Measurements from ENCODE around the gene KCNMB4.

DNA sequence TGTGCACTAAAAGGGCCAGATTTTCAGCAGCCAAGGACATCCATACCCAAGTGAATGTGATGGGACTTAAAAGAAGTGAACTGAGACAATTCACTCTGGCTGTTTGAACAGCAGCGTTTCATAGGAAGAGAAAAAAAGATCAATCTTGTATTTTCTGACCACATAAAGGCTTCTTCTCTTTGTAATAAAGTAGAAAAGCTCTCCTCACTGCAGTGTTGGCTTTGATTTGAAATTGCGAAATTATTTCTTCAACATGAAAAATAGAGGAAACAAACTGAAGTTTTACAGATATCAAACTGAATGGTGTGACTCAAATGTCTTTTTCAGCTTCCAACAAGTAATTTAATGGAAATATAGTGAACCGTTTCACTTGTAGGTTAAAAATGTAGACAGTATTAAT, 11.3 kb upstream of the KCNMB4 start:
- TF ChIP-seq CTCF (IDR thresholded peaks at IDR 0.05) (no peak), POLR2A (IDR thresholded peaks at IDR 0.05) (no peak)
